HG03139 (cell line): ENCODE measurements around the gene CCDC136.
A peak's percentile ranks its signal among the peaks of the same experiment; 100 is the strongest.

ENCODE experiments used
- ATAC-seq: cut with Tn5 transposase; IDR thresholded peaks from one replicate; pipeline ENCODE4 v1.9.1; 2021; ENCODE audit not compliant: unreplicated experiment

CCDC136 gene

GRCh38 chr7:128791121-128791971, at the start of gene CCDC136:
Gene CCDC136 (plus strand): TSS chr7:128791968. CDS start chr7:128792412, 444 bp downstream.
- ATAC-seq = peak; percentile 64

- no peak for ATAC-seq
Measured at GRCh38 chr7:128742206-128742605, 49.6 kb upstream of the CCDC136 start.

GRCh38 chr7:128743112-128743772, 48.5 kb upstream of the CCDC136 start:
- ATAC-seq = no peak

- no peak for ATAC-seq
Measured at GRCh38 chr7:128744366-128744905, 47.3 kb upstream of the CCDC136 start.

- no peak for ATAC-seq
Measured at GRCh38 chr7:128745706-128746105, 46.1 kb upstream of the CCDC136 start.

GRCh38 chr7:128747327-128748079, 44.3 kb upstream of the CCDC136 start:
- no peak for ATAC-seq

GRCh38 chr7:128752251-128752650, 39.5 kb upstream of the CCDC136 start:
- no peak for ATAC-seq

GRCh38 chr7:128755075-128755818, 36.5 kb upstream of the CCDC136 start:
- no peak for ATAC-seq

- ATAC-seq = no peak
Measured at GRCh38 chr7:128755819-128756476, 35.8 kb upstream of the CCDC136 start.

- no peak for ATAC-seq
Measured at GRCh38 chr7:128757203-128757602, 34.6 kb upstream of the CCDC136 start.

GRCh38 chr7:128758553-128758952, 33.2 kb upstream of the CCDC136 start:
- ATAC-seq = no peak

- ATAC-seq = no peak
Measured at GRCh38 chr7:128759242-128759641, 32.5 kb upstream of the CCDC136 start.

GRCh38 chr7:128763541-128763940, 28.2 kb upstream of the CCDC136 start:
- ATAC-seq = no peak

- no peak for ATAC-seq
Measured at GRCh38 chr7:128767475-128768110, 24.2 kb upstream of the CCDC136 start.

GRCh38 chr7:128770233-128770632, 21.5 kb upstream of the CCDC136 start:
- ATAC-seq = no peak

GRCh38 chr7:128773604-128774003, 18.2 kb upstream of the CCDC136 start:
- ATAC-seq = no peak

GRCh38 chr7:128774029-128774689, 17.6 kb upstream of the CCDC136 start:
- ATAC-seq = no peak

- ATAC-seq = no peak
Measured at GRCh38 chr7:128774921-128775320, 16.8 kb upstream of the CCDC136 start.
